Hematopoietic multipotent progenitor cell treated with erythropoietin and hydrocortisone succinate and interleukin-3 and kit ligand, for 6 days (in vitro differentiated cells): ENCODE measurements around the gene GMPPB.
"Not testable (repeated sequence)": the region's sequence is repeated elsewhere in the genome, so short reads cannot be mapped to it uniquely, and the experiment has no call there.

Experiments used
- DNase-seq: peaks from one replicate; pipeline ENCODE4 v3.0.0-alpha.2; 2015

The GMPPB gene

GRCh38 chr3:49689046-49689907 is 34.5 kb downstream of the GMPPB start, which contains the start of the genes MST1 and RNF123:
MST1 (minus strand) TSS chr3:49689474; CDS start chr3:49688691, 783 bp downstream.
RNF123 (plus strand) TSS chr3:49689557; CDS start chr3:49691166, 1,609 bp downstream.
- DNase-seq: peak; percentile 92

- peak; percentile 39 for DNase-seq
These were observed 35.3 kb downstream of the GMPPB start for GRCh38 chr3:49688338-49689045.

DNA sequence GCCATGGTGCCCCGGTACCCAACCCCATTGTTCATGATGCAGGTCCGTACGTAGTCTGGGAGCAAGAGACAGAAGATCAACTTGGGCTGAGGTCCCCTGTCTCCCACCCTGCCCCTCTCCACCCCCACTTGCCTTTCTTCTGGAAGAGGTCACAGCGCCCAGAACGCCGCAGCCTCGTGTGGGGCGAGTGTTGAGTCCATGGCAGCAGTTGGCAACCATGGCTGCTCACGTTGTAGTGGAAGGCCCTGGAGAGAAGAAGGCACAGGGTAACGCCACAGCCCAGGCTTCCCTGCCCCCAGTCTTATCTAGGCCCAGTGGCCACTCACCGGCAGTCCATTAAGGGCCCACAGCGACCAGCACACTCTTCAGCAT is 36.3 kb downstream of the GMPPB start:
- DNase-seq: not testable (repeated sequence)

GRCh38 chr3:49686769-49687423 is 36.9 kb downstream of the GMPPB start:
- DNase-seq: peak; percentile 95

GRCh38 chr3:49686346-49686745 is 37.4 kb downstream of the GMPPB start:
- peak; percentile 57 for DNase-seq

DNA sequence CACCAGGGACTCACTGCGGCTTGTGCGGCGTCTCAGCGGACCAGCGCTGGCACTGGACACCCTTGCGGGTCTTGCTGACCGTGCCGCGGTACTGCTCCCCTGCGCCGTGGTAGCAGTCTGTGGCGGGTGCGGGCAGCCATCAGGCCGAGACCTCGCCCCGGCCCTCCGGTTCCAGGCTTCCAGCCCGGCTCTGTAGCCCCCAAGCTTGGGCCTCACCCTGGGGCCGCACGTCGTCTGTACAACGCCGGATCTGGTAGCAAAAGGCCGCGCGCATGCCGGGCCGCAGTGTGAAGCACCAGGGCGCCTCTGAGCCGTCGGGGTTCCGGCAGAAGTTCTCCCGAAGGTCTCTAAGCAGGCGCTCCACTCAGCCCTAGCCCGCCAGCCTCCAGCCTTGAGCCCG is 37.9 kb downstream of the GMPPB start:
- peak; percentile 33 for DNase-seq

DNA sequence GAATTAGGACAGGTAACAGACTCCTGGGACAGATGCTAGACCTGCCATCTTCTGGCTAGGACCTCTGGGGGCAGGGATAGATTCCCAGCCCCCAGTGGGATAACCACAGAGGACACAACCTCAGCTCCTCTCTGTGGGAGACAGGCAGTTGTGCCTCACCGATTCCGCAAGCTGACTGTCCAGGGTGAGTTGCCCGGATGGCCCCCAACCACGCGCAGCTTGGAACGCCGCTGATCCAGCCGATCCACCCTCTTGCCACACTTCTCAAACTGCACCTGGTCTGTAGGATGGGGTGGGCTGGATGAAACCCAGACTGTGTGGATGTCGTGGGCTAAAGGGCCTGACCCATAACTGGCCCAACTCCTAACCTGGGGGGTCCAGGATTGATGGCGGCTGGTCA is 38.6 kb downstream of the GMPPB start:
- not testable (repeated sequence) for DNase-seq

DNA sequence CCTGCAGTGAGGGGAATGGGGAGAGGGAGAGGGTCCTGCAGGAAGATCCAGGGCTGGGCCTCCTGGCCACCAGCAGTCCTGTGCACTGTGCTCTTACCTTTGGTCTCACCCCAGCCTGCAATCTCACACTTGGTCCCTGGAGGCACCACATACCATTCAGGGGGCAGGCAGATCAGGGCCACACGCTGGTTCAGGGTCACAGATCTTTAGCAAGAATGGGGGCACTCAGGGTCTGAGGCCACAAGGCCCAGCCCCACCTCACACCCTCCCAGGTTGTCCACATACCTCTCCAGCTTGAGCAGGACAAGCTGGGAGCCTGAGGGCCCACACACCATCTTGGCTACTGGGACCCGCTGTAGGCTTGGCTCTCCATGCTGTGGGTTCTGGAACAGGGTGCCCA is 39.3 kb downstream of the GMPPB start:
- DNase-seq: not testable (repeated sequence)

DNA sequence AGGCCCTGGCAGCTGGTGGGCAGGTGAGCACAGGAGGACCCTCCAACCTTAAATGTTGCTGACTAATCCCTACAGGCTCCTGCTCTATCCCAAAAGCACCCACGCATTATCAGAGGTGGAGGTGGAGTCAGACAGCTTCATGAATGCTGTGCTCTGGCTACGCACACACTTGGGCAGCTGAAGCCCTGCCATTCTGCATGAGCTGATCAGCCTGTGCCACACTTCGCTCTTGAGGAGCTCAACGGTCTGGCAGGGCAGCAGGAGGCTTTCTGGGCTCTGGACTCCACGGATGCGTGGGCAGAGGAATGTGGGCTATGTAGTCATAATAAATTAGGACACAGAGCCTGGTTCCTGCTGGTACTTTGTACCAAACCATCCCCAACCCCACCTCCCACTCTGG is 40.6 kb downstream of the GMPPB start:
- no peak for DNase-seq

DNA sequence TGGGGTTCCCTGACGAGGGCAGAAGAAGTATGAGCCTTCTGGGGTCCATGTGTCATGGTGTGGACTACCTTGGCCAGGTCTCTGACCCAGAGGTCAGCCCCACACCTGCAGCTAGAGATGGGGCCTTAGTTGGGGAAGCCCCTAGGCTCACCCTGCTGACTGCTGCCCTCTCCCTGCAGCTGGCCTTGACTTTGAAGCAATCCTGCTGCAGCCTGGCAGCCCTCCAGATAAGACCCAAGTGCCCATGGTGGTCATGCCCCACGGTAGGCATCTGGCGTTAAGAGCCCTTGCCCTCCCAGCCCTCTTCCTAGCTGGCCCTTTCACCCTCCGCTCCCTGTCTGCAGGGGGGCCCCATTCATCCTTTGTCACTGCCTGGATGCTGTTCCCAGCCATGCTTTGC is 42.2 kb downstream of the GMPPB start:
- DNase-seq: no peak

GRCh38 chr3:49681232-49681522 is 42.6 kb downstream of the GMPPB start:
- DNase-seq: no peak

DNA sequence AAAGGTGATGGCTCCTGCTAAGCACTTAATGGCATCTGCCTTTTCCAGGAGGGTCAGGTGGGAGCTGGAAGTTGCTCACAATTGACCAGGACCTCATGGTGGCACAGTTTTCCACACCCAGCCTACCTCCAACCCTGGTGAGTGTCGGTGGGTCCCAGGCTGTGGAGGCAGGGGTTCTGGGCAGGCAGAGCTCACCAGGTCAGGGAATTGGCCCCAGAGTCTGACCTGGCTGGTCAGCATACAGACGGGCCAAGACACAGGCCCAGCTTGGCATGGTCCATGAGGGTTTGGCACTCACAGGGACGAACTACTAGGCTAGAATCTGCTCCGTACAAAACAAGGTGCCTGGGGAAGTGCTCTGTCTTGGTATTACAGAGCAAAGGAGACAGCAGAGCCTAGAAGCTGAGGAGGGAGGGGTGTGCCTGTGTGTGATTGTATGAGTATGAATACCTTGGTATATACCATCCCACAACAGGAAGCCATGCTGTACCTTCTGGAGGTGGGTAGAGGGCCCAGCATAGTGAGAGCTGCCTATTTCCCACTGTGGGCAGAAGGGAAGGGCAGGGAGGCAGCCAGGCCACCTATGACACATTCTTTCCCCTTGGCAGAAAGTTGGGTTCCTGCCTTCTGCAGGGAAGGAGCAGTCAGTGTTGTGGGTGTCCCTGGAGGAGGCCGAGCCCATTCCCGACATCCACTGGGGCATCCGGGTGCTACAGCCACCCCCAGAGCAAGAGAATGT is 43.1 kb downstream of the GMPPB start:
- DNase-seq: no peak

DNA sequence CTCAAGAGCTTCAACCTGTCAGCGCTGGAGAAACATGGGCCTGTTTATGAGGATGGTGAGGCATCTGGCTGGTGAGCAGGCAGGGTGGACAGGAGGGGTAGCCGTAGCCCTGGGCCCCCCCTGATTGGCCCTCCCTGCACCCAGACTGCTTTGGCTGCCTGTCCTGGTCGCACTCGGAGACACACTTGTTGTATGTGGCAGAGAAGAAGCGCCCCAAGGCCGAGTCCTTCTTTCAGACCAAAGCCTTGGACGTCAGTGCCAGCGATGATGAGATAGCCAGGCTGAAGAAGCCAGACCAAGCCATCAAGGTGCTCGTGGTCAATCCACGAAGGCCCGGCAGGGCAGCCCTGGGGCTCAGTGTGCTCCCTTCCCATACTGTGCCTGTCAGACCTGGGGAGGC is 47.8 kb downstream of the GMPPB start:
- DNase-seq: no peak

DNA sequence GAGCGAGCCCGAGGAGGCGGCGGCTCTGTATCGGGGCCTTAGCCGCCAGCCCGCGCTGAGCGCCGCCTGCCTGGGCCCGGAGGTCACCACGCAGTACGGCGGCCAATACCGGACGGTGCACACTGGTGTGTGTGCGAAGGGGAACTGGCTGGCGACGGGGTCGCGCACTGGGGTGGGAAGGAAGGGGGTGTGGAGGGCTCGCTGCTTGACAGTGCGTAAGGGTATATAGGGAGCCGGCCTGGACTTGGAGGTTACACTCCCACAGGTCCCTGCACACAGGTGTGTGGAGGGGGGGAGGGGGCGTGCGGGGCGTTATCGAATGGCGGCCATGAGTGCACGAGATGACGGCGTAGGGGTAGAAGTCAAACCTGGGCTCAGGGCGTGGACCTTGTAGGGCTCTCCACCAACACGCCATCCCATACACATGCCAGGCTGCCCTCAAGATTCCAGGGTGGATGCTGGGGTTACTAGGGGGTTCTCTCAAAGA is 49.2 kb downstream of the GMPPB start:
- peak; percentile 32 for DNase-seq

GRCh38 chr3:49673715-49674496 is 49.8 kb downstream of the GMPPB start, which contains the start of gene APEH:
APEH (plus strand) TSS chr3:49674351; CDS start chr3:49674402, 51 bp downstream.
- peak; percentile 99 for DNase-seq

- DNase-seq: peak; percentile 95
These were observed 50.5 kb downstream of the GMPPB start for GRCh38 chr3:49673121-49673714.

DNA sequence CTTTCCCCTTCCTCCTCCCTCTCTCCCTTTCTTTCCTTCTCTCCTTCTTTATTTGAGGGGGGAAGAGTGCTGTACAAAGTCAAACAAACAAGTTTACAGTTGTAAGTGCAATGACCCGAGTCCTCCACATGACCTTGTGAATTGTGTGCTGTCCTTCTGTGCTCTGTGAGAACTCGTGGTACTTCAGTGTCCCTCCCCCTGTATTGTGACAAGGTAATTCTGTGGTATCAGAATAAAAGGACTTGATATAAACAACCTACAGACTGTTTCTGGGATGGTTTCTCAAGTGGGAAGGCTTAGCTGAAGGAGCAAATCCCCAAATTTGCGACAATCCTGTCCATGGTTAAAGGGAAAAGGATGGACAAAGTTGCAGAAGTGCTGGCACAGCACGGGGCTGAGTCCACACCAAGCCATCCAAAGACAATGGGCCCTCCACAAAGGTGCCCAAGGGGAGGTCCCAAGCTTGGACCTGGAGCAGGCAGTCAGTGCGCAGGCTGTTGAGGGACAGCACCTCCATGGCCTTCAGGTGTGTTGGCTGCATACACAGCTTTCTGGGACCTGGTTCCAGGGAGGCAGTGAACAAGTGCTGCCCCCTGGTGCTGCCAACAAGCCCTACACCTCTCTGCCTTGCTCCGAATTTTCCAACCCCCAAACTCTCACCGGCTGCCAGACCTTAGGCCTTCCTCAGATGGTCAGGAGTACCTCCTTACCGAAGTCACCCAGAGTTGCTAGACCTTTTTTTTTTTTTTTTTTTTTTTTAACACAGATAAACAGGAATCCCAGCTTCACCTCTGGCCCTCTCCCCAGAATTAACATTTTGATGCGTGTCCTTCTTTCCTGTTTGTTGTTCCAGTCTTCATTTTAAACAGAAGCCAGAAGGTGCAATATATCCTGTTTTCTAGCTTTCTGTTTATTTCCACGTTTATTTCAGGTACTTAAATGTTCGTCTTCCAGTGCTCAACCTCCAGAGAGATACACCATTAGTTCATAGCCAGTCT is 52.2 kb downstream of the GMPPB start:
- peak; percentile 90 for DNase-seq

DNA sequence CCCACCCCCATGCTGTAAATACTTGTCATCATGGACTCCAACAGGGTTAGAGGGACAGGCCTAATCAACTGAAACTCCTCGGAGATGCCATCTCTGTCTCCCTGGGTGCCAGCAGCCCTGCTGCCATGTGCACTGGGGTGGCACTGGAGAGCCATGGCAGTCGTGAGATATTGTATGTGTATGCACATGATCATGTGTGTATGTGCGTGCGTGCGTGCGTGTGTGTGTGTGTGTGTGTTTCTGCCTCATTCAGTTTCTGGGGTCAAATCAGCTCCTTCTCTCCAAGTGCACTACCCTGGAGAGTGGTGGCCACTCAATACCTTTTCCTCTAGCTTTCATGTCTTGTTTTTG is 52.8 kb downstream of the GMPPB start:
- no peak for DNase-seq
